HG03025 (cell line): ENCODE data around the gene NPR3.

Experiments
- ATAC-seq: cut with Tn5 transposase; IDR thresholded peaks from one replicate; pipeline ENCODE4 v1.9.1; 2021; ENCODE audit warnings: mild to moderate bottlenecking, moderate library complexity; ENCODE audit not compliant: unreplicated experiment, low FRiP score

NPR3 gene

GRCh38 chr5:32711681-32712480 is 760 bp downstream of the NPR3 start:
- no peak for ATAC-seq

GRCh38 chr5:32712481-32713360 is 1.6 kb downstream of the NPR3 start:
- ATAC-seq, result no peak

- ATAC-seq, result no peak
Measured at GRCh38 chr5:32713361-32713769, 2.2 kb downstream of the NPR3 start.

- no peak for ATAC-seq
Measured at GRCh38 chr5:32713770-32714381, 2.8 kb downstream of the NPR3 start.

GRCh38 chr5:32714836-32715235 is 3.7 kb downstream of the NPR3 start:
- no peak for ATAC-seq

- ATAC-seq, result no peak
Measured at GRCh38 chr5:32720300-32720699, 9.2 kb downstream of the NPR3 start.

GRCh38 chr5:32721626-32722025 is 10.5 kb downstream of the NPR3 start:
- ATAC-seq, result no peak

- no peak for ATAC-seq
Measured at GRCh38 chr5:32722957-32723356, 11.8 kb downstream of the NPR3 start.

- ATAC-seq, result no peak
Measured at GRCh38 chr5:32724526-32724925, 13.4 kb downstream of the NPR3 start.

- no peak for ATAC-seq
Measured at GRCh38 chr5:32726086-32726557, 15.0 kb downstream of the NPR3 start.

- ATAC-seq, result no peak
Measured at GRCh38 chr5:32729651-32730050, 18.5 kb downstream of the NPR3 start.

GRCh38 chr5:32733590-32734340 is 22.6 kb downstream of the NPR3 start:
- no peak for ATAC-seq

- no peak for ATAC-seq
Measured at GRCh38 chr5:32734827-32735378, 23.8 kb downstream of the NPR3 start.

- ATAC-seq, result no peak
Measured at GRCh38 chr5:32735512-32735911, 24.4 kb downstream of the NPR3 start.

- no peak for ATAC-seq
Measured at GRCh38 chr5:32736842-32737241, 25.7 kb downstream of the NPR3 start.

GRCh38 chr5:32740651-32741050 is 29.5 kb downstream of the NPR3 start:
- ATAC-seq, result no peak

GRCh38 chr5:32745317-32745716 is 34.2 kb downstream of the NPR3 start:
- ATAC-seq, result no peak

GRCh38 chr5:32752411-32752810 is 41.3 kb downstream of the NPR3 start:
- no peak for ATAC-seq

- ATAC-seq, result no peak
Measured at GRCh38 chr5:32753051-32753450, 41.9 kb downstream of the NPR3 start.

- no peak for ATAC-seq
Measured at GRCh38 chr5:32753765-32754164, 42.6 kb downstream of the NPR3 start.
